Keratinocyte (primary cell): ENCODE data around the gene PVR. TPM values are rescaled to one million over a fixed set of nuclear protein-coding genes. Genes with fewer than 3 reads are reported as not detected.
"Not testable (repeated sequence)": the region's sequence is repeated elsewhere in the genome, so short reads cannot be mapped to it uniquely, and the experiment has no call there.

Experiments used
- DNase-seq: peaks from one replicate; pipeline ENCODE4 v3.0.0-alpha.2; 2011; ENCODE audit warnings: low read depth, missing footprints, low spot score
- FAIRE-seq: peaks from 2 replicates; lab custom pipeline; 2011; peaks lifted over from hg19 to GRCh38; lab: Jason Lieb, UNC
- H2AFZ ChIP-seq: 2 replicates; pipeline ENCODE4 v1.6.0; 2012; ENCODE audit warnings: low read length, control low read depth, inconsistent platforms; ENCODE audit not compliant: control insufficient read depth
- H3K27ac ChIP-seq: 2 replicates; pipeline ENCODE4 v1.5.1; 2011; ENCODE audit warnings: low read length; ENCODE audit not compliant: control insufficient read depth, insufficient read depth
- H3K27me3 ChIP-seq: 3 replicates; pipeline ENCODE4 v1.6.0; 2011; ENCODE audit warnings: low read length; ENCODE audit not compliant: control insufficient read depth, insufficient read depth; ENCODE audit errors: extremely low read depth
- H3K36me3 ChIP-seq, 2 experiments: 2 replicates in 1 of 2; 3 replicates in 1 of 2; pipeline ENCODE4 v1.5.1; 2011; ENCODE audit warnings: low read length in 2 of 2, mild to moderate bottlenecking in 1 of 2; ENCODE audit not compliant: control insufficient read depth in 2 of 2, insufficient read depth in 2 of 2; ENCODE audit errors: extremely low read depth in 1 of 2
- H3K4me1 ChIP-seq: 3 replicates; pipeline ENCODE4 v1.5.1; 2011; ENCODE audit warnings: low read length; ENCODE audit not compliant: control insufficient read depth, insufficient read depth; ENCODE audit errors: extremely low read depth
- H3K4me2 ChIP-seq: 3 replicates; pipeline ENCODE4 v1.6.0; 2011; ENCODE audit warnings: low read depth, low read length; ENCODE audit not compliant: control insufficient read depth, insufficient read depth; ENCODE audit errors: extremely low read depth
- H3K4me3 ChIP-seq, 3 experiments: fragments of 200-600 bp in 1 of 3; sonication (generic) in 1 of 3; 2 replicates in 2 of 3; 3 replicates in 1 of 3; pipeline ENCODE4 v1.5.1; 2011 to 2016; ENCODE audit warnings: low read length in 3 of 3, mild to moderate bottlenecking in 3 of 3, control low read depth in 2 of 3, inconsistent platforms in 1 of 3, low read depth in 1 of 3, mixed read lengths in 1 of 3, mixed run types in 1 of 3, moderate library complexity in 1 of 3; ENCODE audit not compliant: control insufficient read depth in 2 of 3, insufficient read depth in 2 of 3; ENCODE audit errors: extremely low read depth in 1 of 3
- H3K79me2 ChIP-seq: 2 replicates; pipeline ENCODE4 v1.6.0; 2012; ENCODE audit warnings: low read length; ENCODE audit not compliant: control insufficient read depth, insufficient read depth
- H3K9ac ChIP-seq: 3 replicates; pipeline ENCODE4 v1.6.0; 2011; ENCODE audit warnings: low read length; ENCODE audit not compliant: control insufficient read depth, insufficient read depth; ENCODE audit errors: extremely low read depth
- H3K9me1 ChIP-seq: 3 replicates; pipeline ENCODE4 v1.6.0; 2011; ENCODE audit warnings: low read length; ENCODE audit not compliant: control insufficient read depth, insufficient read depth; ENCODE audit errors: extremely low read depth
- H3K9me3 ChIP-seq: 2 replicates; pipeline ENCODE4 v1.5.1; 2012; ENCODE audit warnings: low read depth, low read length; ENCODE audit not compliant: control insufficient read depth
- H4K20me1 ChIP-seq: 3 replicates; pipeline ENCODE4 v1.6.0; 2011; ENCODE audit warnings: low read length; ENCODE audit not compliant: control insufficient read depth, insufficient read depth; ENCODE audit errors: extremely low read depth
- CTCF ChIP-seq, 3 experiments: IDR thresholded peaks in 1 of 3; conservative IDR thresholded peaks in 1 of 3; optimal IDR thresholded peaks in 1 of 3; 2 replicates in 2 of 3; 3 replicates in 1 of 3; pipeline versions ENCODE3 to v1.5.1; 2011; ENCODE audit warnings: low read length in 3 of 3, mild to moderate bottlenecking in 3 of 3, moderate library complexity in 2 of 3, control low read depth in 1 of 3, inconsistent platforms in 1 of 3; ENCODE audit not compliant: insufficient read depth in 2 of 3; ENCODE audit errors: extremely low read depth in 1 of 3
- EZH2 ChIP-seq: IDR thresholded peaks from one replicate; pipeline ENCODE4 v1.6.1; 2012; ENCODE audit warnings: inconsistent platforms, mild to moderate bottlenecking, low read length, moderate library complexity
- dilution Hi-C: fragments of 300-500 bp; cut with MboI; formaldehyde crosslinking; loops from one replicate; pipeline ENCODE4 v1.7.0; 2020; ENCODE audit warnings: low sequenced_read_pairs; ENCODE audit not compliant: extremely low pct_ligation_motif_present
- polyA plus RNA-seq, 5 experiments: library from polyadenylated mRNA; depleted of rRNA in 3 of 5; stranded (reverse) in 3 of 5; stranded (forward) in 1 of 5; unstranded in 1 of 5; fragments of >200 nt; gene quantifications; 1 replicate in 1 of 5; 2 replicates in 3 of 5; 3 replicates in 1 of 5; pipeline versions ENCODE4 v1.2.1 to v1.2.3, GENCODE V29; 2011 to 2012; ENCODE audit warnings: missing spikeins in 2 of 5, low read depth in 1 of 5, low replicate concordance in 1 of 5

Gene PVR
- polyA plus RNA-seq, 1 donor (not counting 4 experiments of a cell fraction or from before 2014, with no cell fraction given), result 48.1 TPM

GRCh38 chr19:44707794-44708193, 64.1 kb downstream of the PVR start:
- DNase-seq (no peak), FAIRE-seq (no peak)
- Histone ChIP-seq H3K9me1 (no peaks in the 10 kb centered on the region), H3K36me3 (no peaks in the 10 kb centered on the region), H3K9me3 (no peaks in the 10 kb centered on the region), H4K20me1 (no peaks in the 10 kb centered on the region), H3K27me3 (peaks cover 3% of the 10 kb centered on the region), H3K4me2 (no peak overlapping the region), H3K4me3 (no peak overlapping the region), H3K79me2 (no peaks in the 10 kb centered on the region), H3K27ac (no peak overlapping the region), H2AFZ (no peak overlapping the region), H3K4me1 (no peaks in the 10 kb centered on the region), H3K9ac (no peak overlapping the region)
- no peak for TF ChIP-seq EZH2
- TF ChIP-seq CTCF (optimal IDR thresholded peaks at IDR 0.05 in 1 of 3, IDR thresholded peaks at IDR 0.05 in 1 of 3, conservative IDR thresholded peaks at IDR 0.05 in 1 of 3; ENCODE audit: extremely low read depth in 1 of 3, insufficient read depth in 2 of 3, low read length in 3 of 3), result no peak
- dilution Hi-C loops, result no loop called here

- DNase-seq (no peak), FAIRE-seq (no peak)
- H3K9ac ChIP-seq, result no peak overlapping the region
- peaks cover 3% of the 10 kb centered on the region for H3K27me3 ChIP-seq
- H3K4me2 ChIP-seq, result no peak overlapping the region
- H3K79me2 ChIP-seq, result no peaks in the 10 kb centered on the region
- H2AFZ ChIP-seq, result no peak overlapping the region
- dilution Hi-C loops, result no loop called here
- no peaks in the 10 kb centered on the region for H3K36me3 ChIP-seq
- H4K20me1 ChIP-seq, result no peaks in the 10 kb centered on the region
- H3K4me1 ChIP-seq, result no peaks in the 10 kb centered on the region
- no peak for TF ChIP-seq CTCF (optimal IDR thresholded peaks at IDR 0.05 in 1 of 3, IDR thresholded peaks at IDR 0.05 in 1 of 3, conservative IDR thresholded peaks at IDR 0.05 in 1 of 3; ENCODE audit: extremely low read depth in 1 of 3, insufficient read depth in 2 of 3, low read length in 3 of 3)
- TF ChIP-seq EZH2, result no peak
- no peak overlapping the region for H3K4me3 ChIP-seq
- no peaks in the 10 kb centered on the region for H3K9me1 ChIP-seq
- H3K27ac ChIP-seq, result no peak overlapping the region
- no peaks in the 10 kb centered on the region for H3K9me3 ChIP-seq
Observed at GRCh38 chr19:44708940-44709339, 65.2 kb downstream of the PVR start.

- H3K4me1 ChIP-seq, dilution Hi-C loops, H3K79me2 ChIP-seq, DNase-seq, H4K20me1 ChIP-seq, H3K36me3 ChIP-seq, H3K27me3 ChIP-seq, H3K9me3 ChIP-seq, H2AFZ ChIP-seq, H3K9ac ChIP-seq, H3K4me3 ChIP-seq, H3K9me1 ChIP-seq, H3K27ac ChIP-seq, FAIRE-seq, H3K4me2 ChIP-seq: not testable (repeated sequence)
Observed at GRCh38 chr19:44709434-44710266, 65.9 kb downstream of the PVR start.
